Mesenchymal stem cell (in vitro differentiated cells and primary cell): ENCODE results near the gene PNN.
"Not testable (repeated sequence)": the region's sequence is repeated elsewhere in the genome, so short reads cannot be mapped to it uniquely, and the experiment has no call there.

Source experiments
- DNase-seq: peaks from one replicate; pipeline ENCODE4 v3.0.0-alpha.2; 2013
- H2AFZ ChIP-seq: one replicate; pipeline ENCODE4 v1.6.1; 2013; ENCODE audit warnings: low read depth, mild to moderate bottlenecking, control low read depth, inconsistent platforms, low read length, moderate library complexity
- H2AK5ac ChIP-seq: 2 replicates; pipeline ENCODE4 v1.6.1; 2013; ENCODE audit warnings: low read length, moderate library complexity, mild to moderate bottlenecking, inconsistent platforms; ENCODE audit not compliant: severe bottlenecking
- H2BK120ac ChIP-seq: one replicate; pipeline ENCODE4 v1.6.1; 2013; ENCODE audit warnings: low read depth, mild to moderate bottlenecking, inconsistent platforms, low read length, moderate library complexity
- H2BK12ac ChIP-seq, 2 experiments: one replicate each; pipeline ENCODE4 v1.6.1; 2013; ENCODE audit warnings: inconsistent platforms in 2 of 2, low read length in 2 of 2, mild to moderate bottlenecking in 2 of 2, moderate library complexity in 2 of 2, control low read depth in 1 of 2
- H2BK15ac ChIP-seq: one replicate; pipeline ENCODE4 v1.6.1; 2013; ENCODE audit warnings: mild to moderate bottlenecking, low read depth, inconsistent platforms; ENCODE audit not compliant: poor library complexity, severe bottlenecking
- H2BK5ac ChIP-seq: 2 replicates; pipeline ENCODE4 v1.6.1; 2013; ENCODE audit warnings: low read depth, mild to moderate bottlenecking, low read length, control low read depth, inconsistent platforms; ENCODE audit not compliant: poor library complexity, severe bottlenecking
- H3K14ac ChIP-seq, 2 experiments: one replicate each; pipeline ENCODE4 v1.6.1; 2013; ENCODE audit warnings: inconsistent platforms in 2 of 2, low read length in 2 of 2, control low read depth in 1 of 2, mild to moderate bottlenecking in 1 of 2, moderate library complexity in 1 of 2
- H3K18ac ChIP-seq, 2 experiments: one replicate each; pipeline ENCODE4 v1.6.1; 2013; ENCODE audit warnings: inconsistent platforms in 2 of 2, low read length in 2 of 2, control low read depth in 1 of 2, low read depth in 1 of 2, mild to moderate bottlenecking in 1 of 2
- H3K23ac ChIP-seq, 2 experiments: one replicate each; pipeline ENCODE4 v1.6.1; 2013; ENCODE audit warnings: inconsistent platforms in 2 of 2, low read length in 2 of 2, mild to moderate bottlenecking in 2 of 2, moderate library complexity in 2 of 2, control low read depth in 1 of 2
- H3K27ac ChIP-seq: 2 replicates; pipeline ENCODE4 v1.5.1; 2013; ENCODE audit warnings: mild to moderate bottlenecking, moderate library complexity, low read length, control low read depth, inconsistent platforms; ENCODE audit not compliant: poor library complexity, severe bottlenecking
- H3K27me3 ChIP-seq, 2 experiments: 2 replicates each; pipeline versions ENCODE4 v1.6.1 to v1.7.0; 2013; ENCODE audit warnings: low read length in 2 of 2, mild to moderate bottlenecking in 2 of 2, moderate library complexity in 2 of 2, control low read depth in 1 of 2, inconsistent platforms in 1 of 2; ENCODE audit not compliant: control insufficient read depth in 1 of 2, insufficient read depth in 1 of 2
- H3K36me3 ChIP-seq, 2 experiments: 2 replicates each; pipeline versions ENCODE4 v1.6.1 to v1.7.0; 2013; ENCODE audit warnings: low read length in 2 of 2, control low read depth in 1 of 2, inconsistent platforms in 1 of 2, low read depth in 1 of 2, mild to moderate bottlenecking in 1 of 2; ENCODE audit not compliant: insufficient read depth in 2 of 2, control insufficient read depth in 1 of 2
- H3K4ac ChIP-seq, 2 experiments: one replicate each; pipeline ENCODE4 v1.6.1; 2013; ENCODE audit warnings: inconsistent platforms in 2 of 2, low read length in 2 of 2, mild to moderate bottlenecking in 2 of 2, moderate library complexity in 2 of 2, control low read depth in 1 of 2, low read depth in 1 of 2
- H3K4me1 ChIP-seq: 2 replicates; pipeline ENCODE4 v1.6.1; 2013; ENCODE audit warnings: low read depth, low read length, control low read depth; ENCODE audit not compliant: control insufficient read depth, insufficient read depth
- H3K4me2 ChIP-seq: 2 replicates; pipeline ENCODE4 v1.6.1; 2013; ENCODE audit warnings: low read length, mild to moderate bottlenecking, inconsistent platforms; ENCODE audit not compliant: poor library complexity, severe bottlenecking
- H3K4me3 ChIP-seq, 2 experiments: 2 replicates each; pipeline versions ENCODE4 v1.5.1 to v1.7.0; 2013; ENCODE audit warnings: low read length in 2 of 2, mild to moderate bottlenecking in 2 of 2, control low read depth in 1 of 2, low read depth in 1 of 2; ENCODE audit not compliant: insufficient read depth in 1 of 2
- H3K79me1 ChIP-seq: replicated peaks from 2 replicates; pipeline ENCODE4 v1.6.1; 2013; ENCODE audit warnings: mild to moderate bottlenecking, control low read depth, low read length, inconsistent platforms; ENCODE audit not compliant: poor library complexity, severe bottlenecking
- H3K9ac ChIP-seq: 2 replicates; pipeline ENCODE4 v1.7.0; 2013; ENCODE audit warnings: mild to moderate bottlenecking, low read length, moderate library complexity
- H3K9me3 ChIP-seq: 2 replicates; pipeline ENCODE4 v1.7.0; 2013; ENCODE audit warnings: mild to moderate bottlenecking, low read length; ENCODE audit not compliant: control insufficient read depth
- H4K8ac ChIP-seq: one replicate; pipeline ENCODE4 v1.6.1; 2013; ENCODE audit warnings: inconsistent platforms, mild to moderate bottlenecking, low read length, moderate library complexity
- H4K91ac ChIP-seq: one replicate; pipeline ENCODE4 v1.6.1; 2013; ENCODE audit warnings: mild to moderate bottlenecking, low read length, inconsistent platforms
- WGBS: methylation state at CpG from one replicate; pipeline ENCODE4 v1.1.7; 2013; ENCODE audit warnings: mixed read lengths; 5-methylcytosine and 5-hydroxymethylcytosine counted together

Gene PNN

DNA sequence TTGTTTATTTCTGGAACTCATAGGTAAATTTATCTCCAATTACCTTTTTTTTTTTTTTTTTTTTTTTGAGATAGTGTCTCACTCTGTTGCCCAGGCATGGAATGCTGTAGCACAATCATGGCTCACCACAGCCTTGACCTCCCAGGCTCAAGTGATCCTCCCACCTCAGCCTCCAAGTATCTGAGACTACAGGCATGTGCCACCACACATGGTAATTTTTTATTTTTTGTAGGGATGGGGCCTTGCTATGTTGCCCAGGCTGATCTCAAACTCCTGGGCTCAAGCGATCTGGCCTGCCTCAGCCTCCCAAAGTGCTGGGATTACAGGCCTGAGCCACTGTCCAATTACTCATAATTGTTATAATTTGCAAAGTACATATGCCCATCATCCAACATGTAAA is 45.4 kb downstream of the PNN start:
- not testable (repeated sequence) for H3K27ac ChIP-seq, DNase-seq, H3K4me3 ChIP-seq, H3K36me3 ChIP-seq, H2BK120ac ChIP-seq, H4K8ac ChIP-seq, H3K9ac ChIP-seq, H3K4me2 ChIP-seq, H3K23ac ChIP-seq, H2BK12ac ChIP-seq, H4K91ac ChIP-seq, H3K79me1 ChIP-seq, H2AFZ ChIP-seq, H3K18ac ChIP-seq, H2BK15ac ChIP-seq, H3K27me3 ChIP-seq, H2BK5ac ChIP-seq, H3K4me1 ChIP-seq, H3K4ac ChIP-seq, H2AK5ac ChIP-seq, H3K14ac ChIP-seq, H3K9me3 ChIP-seq
- 100% methylated on average over 1 of the region's 1 CpG for WGBS

DNA sequence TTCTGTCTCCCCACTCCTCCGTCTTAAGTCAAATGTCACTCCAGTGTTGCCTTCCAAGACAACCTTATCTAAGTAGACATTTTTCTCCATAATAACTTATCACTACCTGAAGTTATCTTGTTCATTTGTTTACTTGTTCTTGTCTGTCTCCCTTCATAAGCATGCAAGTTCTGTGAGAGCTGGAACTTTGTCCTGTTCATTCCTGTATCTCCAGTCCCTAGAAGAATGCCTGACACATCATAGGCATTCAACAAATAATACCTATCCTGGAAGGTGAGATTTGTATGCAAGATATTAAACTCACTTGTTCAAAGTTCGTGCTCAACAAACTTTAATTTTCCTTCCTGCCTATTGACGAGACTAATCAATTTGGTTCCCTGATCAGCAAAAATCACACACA is 53.0 kb downstream of the PNN start:
- Histone ChIP-seq H3K14ac (no peak overlapping the region), H3K27ac (no peak overlapping the region), H2BK12ac (no peak overlapping the region), H4K91ac (no peak overlapping the region), H3K18ac (no peak overlapping the region), H3K9me3 (no peaks in the 10 kb centered on the region), H3K23ac (no peak overlapping the region), H3K4ac (no peak overlapping the region), H2AFZ (no peak overlapping the region), H3K36me3 (no peaks in the 10 kb centered on the region), H2AK5ac (no peak overlapping the region), H2BK15ac (no peak overlapping the region), H3K4me2 (no peak overlapping the region), H2BK5ac (no peak overlapping the region), H4K8ac (no peak overlapping the region), H3K4me1 (no peaks in the 10 kb centered on the region), H3K9ac (no peak overlapping the region), H3K27me3 (no peaks in the 10 kb centered on the region), H3K79me1 (no peaks in the 10 kb centered on the region), H3K4me3 (no peak overlapping the region), H2BK120ac (no peak overlapping the region)
- WGBS = 95% methylated on average over 1 of the region's 3 CpGs
- no peak for DNase-seq

DNA sequence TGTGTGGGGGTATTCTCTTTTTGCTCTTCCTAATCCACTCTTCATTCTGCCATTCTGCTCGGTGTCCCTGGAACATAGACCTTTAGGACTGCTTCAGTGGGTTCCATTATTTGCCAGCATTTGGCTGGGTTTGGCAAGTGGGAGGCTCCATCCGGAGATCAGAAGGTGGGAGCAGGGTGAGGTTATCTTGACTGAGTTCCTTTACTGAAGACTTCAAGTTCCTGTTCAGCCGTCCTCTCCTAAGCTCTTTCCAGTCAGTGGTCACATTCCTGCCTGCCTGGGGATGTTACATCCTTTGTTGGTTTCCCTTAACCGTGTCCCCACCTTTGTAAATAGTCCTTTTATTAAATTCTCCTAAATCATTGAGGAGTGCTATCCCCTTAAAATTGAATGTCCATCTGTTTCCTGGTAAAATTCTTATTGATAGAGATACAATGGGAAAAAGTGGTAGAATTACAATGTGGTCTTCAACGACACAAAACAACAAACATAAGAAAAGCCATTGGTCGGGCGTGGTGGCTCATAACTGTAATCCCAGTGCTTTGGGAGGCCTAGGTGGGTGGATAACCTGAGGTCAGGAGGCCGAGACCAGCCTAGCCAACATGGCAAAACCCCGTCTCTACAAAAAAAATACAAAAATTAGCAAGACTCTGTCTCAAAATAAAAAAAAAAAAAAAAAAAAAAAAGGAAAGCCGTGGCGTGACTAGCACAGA is 53.6 kb downstream of the PNN start:
- H3K23ac ChIP-seq = no peak overlapping the region
- H2BK12ac ChIP-seq = no peak overlapping the region
- H2BK120ac ChIP-seq = no peak overlapping the region
- no peak overlapping the region for H4K8ac ChIP-seq
- H4K91ac ChIP-seq = no peak overlapping the region
- no peak overlapping the region for H3K4me2 ChIP-seq
- no peaks in the 10 kb centered on the region for H3K27me3 ChIP-seq
- no peak overlapping the region for H2BK5ac ChIP-seq
- no peak overlapping the region for H2AFZ ChIP-seq
- 94% methylated on average over 9 of the region's 11 CpGs for WGBS
- no peaks in the 10 kb centered on the region for H3K36me3 ChIP-seq
- H3K14ac ChIP-seq = no peak overlapping the region
- no peak overlapping the region for H3K4ac ChIP-seq
- DNase-seq = no peak
- H3K18ac ChIP-seq = no peak overlapping the region
- no peak overlapping the region for H3K4me3 ChIP-seq
- no peak overlapping the region for H2AK5ac ChIP-seq
- no peak overlapping the region for H2BK15ac ChIP-seq
- H3K79me1 ChIP-seq = no peaks in the 10 kb centered on the region
- no peak overlapping the region for H3K9ac ChIP-seq
- no peaks in the 10 kb centered on the region for H3K4me1 ChIP-seq
- no peak overlapping the region for H3K27ac ChIP-seq
- H3K9me3 ChIP-seq = no peaks in the 10 kb centered on the region

DNA sequence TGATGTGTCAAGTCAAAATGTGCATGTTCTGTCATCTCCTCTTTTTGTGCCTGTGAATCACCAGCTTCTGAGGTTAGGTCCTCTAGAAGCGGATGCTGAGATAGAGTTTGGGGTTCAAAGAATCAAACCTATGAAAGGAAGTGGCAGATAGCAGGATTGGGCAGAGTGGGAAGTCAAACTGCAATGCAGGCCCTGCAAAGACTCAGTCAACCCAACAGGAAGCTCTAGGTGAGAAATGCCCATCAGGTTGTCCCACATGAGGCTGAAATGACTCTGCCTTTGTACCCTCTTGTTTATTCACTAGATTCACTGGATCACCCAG is 54.1 kb downstream of the PNN start:
- Histone ChIP-seq H2AFZ (no peak overlapping the region), H2BK12ac (no peak overlapping the region), H3K18ac (no peak overlapping the region), H2BK15ac (no peak overlapping the region), H3K4me2 (no peak overlapping the region), H3K27ac (no peak overlapping the region), H3K9ac (no peak overlapping the region), H3K36me3 (no peaks in the 10 kb centered on the region), H3K4me3 (no peak overlapping the region), H3K4me1 (no peaks in the 10 kb centered on the region), H3K9me3 (no peaks in the 10 kb centered on the region), H3K27me3 (no peaks in the 10 kb centered on the region), H3K14ac (no peak overlapping the region), H2AK5ac (no peak overlapping the region), H3K4ac (no peak overlapping the region), H4K91ac (no peak overlapping the region), H2BK120ac (no peak overlapping the region), H4K8ac (no peak overlapping the region), H3K23ac (no peak overlapping the region), H2BK5ac (no peak overlapping the region), H3K79me1 (no peaks in the 10 kb centered on the region)
- DNase-seq = no peak
- 94% methylated on average over 1 of the region's 1 CpG for WGBS
